Activated CD4-positive, alpha-beta T cell treated with anti-CD3 and anti-CD28 coated beads for 4 hours (primary cell): ENCODE measurements around the gene MYL12A.
A peak's percentile ranks its signal among the peaks of the same experiment; 100 is the strongest.

Experiments
- DNase-seq, 2 donors: peaks; one replicate each; pipeline ENCODE4 v3.0.0-alpha.2; 2020

Gene MYL12A

DNA sequence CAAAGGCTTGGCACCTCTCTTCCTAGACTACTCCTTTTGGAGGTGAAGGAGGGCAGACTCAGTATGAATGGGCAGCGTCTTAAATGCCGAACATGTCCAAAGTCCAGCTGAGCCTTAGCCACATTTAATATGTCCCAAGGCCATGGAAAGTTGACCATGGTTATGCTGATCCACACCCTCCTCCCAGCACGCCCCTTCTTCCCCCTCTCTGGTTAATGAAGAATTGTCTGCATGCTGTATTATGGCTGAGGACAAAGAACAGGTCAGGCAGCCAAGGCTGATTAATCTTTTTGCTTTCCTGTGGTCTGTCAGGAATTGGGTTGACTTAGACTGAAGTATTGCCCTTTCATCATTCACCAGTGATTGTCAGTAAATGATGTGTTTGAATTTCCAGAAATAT lies 22.0 kb upstream of the MYL12A start:
- DNase-seq: no peak

DNA sequence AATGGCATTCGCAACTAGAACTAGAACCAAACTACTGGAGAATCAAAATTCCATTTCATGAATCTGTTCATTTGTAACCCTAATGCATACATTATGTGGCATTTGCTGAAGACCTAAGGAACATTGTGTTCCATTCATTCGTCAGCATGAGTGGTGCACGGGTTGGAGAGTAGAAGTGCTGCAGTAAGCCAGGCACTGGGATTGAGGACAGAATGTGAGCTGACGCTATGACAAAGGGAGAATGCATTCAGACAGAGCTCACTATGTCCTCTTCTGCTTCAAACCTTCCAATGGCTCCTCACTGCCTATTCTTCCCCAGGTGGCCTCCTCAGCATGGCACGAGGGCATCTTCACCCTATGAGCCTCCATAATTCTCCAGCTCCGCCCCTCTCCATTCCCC lies 21.6 kb upstream of the MYL12A start:
- no peak for DNase-seq

DNA sequence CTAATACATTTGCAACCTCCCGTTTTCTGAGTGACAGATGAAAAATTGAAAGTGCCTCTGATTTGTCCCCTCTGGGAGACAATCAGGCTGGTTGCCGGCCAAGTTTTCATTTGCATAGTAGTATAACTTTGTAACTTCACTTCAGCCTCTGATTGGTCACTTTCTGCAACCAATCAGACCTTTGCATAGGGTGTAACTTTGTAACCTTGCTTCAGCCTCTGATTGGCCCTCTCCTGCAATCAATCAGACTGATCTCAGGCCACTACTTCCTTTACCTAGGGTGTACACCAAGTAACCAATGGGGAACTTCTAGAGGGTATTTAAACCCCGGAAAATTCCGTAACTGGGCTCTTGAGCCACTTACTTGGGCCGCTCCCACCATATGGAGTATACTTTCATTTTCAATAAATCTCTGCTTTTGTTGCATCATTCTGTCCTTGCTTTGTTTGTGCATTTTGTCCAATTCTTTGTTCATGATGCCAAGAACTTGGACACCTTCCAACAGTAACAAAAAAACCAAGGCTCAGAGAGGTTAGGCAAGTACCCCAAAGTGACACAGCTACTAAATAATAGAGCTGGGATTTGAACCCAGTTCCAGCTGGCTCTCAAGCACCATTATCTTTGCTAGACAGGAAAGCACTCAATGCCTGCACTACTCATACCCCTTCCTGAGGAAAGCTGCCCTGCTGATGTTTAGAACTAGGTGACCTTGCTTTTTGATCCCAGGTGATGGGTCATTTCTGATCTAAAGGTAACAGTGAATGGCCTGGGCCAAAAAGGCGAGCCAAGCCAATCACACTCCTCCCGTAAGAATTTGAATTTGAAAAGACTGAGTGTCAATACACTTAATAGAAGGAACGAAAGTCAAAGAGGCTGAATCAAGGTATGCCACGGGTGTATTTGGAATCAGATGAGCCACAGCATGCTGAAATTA lies 16.9 kb upstream of the MYL12A start:
- DNase-seq: no peak

DNA sequence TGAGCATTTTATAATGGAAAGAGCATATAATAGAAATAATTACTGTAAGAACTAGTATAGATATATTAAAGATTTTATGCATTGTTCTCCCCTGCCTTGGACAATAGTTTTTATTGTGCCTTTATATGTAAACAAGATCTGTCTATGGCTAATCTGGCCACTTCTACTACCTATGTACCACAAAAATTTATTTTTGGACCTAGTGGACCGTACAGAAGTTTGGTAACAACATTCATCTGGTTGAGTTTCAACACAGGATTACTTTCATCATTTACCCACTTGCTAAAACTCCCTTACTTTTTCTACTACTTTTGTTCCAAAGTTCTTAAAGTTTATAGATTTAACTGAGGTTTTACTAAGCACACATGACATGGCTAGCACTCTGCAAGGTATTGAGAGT lies 14.6 kb upstream of the MYL12A start:
- no peak for DNase-seq

DNA sequence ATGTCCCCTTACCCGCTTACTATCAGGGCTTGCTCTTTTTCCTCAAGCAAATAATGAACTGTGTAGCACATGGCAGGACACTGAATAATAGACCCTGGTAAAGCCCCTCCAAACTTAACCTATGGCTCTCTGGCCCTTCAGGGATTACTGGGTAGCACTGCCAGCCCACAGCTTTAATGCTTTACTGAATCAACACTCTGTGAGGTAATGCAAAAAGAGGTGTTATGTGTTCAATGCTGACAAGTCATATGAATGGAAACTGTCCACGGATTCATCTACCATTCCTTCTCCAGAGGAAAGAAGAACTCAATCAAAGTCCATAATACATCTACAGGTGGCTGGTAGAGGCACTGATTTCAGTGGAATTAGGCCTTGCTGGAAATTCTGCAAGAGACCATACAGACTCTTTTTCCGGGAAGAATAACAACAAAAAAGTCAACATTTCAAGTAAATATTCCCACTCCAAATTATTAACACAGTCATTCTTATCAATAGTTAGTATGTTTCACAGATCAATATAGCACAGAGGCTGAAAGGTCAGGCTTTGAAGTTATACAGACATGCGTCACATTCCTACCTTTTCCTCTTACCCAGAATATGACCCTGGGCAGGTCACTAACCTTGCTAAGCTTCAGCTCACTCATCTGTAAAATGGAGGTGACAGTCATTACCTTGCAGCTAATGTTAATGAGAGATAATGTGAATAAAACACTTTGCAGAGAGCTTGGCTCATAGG lies 14.0 kb upstream of the MYL12A start:
- DNase-seq: no peak

DNA sequence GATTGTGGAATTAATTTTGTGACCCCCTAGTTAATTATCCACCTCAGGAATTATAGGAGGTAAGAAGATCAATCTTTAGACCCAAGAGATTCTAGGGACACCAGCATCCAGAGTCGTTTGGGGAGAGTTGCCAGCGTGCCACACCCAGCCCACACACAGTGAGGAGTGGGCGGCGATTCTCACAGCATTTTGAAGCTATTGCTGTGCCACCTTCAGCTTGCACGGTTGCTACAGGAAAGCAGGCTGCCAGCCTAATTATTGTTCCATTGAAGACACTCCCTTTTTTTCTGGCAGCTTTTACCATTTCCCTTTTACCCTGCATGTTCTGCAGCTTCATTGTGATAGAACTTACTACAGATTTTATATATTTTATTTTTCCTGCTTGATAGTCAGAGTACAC lies 13.1 kb upstream of the MYL12A start:
- DNase-seq: no peak

DNA sequence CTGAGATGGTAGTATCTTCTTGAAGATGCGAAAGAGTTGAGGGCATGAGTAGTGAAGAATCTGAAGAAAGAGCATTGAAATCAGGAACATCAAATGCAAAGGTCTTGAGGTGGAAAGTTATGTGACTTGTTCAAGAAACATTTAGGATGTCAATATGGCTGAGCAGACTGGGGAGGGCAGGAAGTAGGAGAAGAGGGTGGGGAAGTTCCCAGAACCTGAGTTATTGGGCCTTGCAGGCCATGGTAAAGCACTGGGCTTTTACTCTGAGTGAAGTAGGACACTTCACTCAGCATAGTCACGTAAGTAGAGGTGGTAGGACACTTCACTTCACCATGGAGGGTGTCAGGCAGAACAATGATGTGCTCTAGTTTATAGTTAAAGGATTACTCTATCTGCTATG lies 11.8 kb upstream of the MYL12A start:
- DNase-seq: no peak

DNA sequence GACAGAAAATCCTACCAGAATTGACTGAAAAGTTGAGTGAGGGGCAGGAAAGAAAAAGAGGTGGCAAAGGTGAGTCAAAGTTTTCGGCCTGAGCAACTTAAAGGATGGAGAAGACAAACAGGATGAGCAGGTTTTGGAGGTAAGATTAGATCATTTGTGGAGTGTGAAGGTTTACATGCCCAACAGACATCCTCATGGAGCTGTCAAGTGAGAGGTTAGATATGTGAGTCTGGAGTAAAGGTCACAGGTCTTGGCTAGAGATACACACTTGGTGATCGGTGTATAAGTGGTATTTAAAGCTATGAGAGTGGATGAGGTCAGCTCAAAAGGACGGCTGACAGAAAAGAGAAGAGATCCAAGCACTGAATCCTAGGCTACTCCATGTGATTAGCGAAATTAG lies 11.1 kb upstream of the MYL12A start:
- DNase-seq: no peak

DNA sequence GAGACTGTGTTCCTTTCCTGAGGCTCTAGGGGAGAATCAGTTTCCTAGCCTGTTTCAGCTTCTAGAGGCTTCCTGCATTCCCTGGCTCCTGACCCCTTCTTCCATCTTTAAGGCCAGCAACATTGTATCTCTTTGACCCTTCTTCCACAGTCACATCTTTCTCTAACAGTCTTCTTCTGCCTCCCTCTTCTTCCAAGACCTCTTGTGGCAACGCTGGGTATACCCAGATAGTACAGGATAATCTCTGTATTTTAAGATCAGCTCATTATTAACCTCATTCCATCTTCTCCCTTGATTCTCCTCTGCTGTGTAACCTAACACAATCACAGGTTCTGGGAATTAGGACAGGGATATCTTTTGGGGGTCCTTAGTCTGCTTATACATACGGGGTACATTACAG lies 8.9 kb upstream of the MYL12A start:
- no peak for DNase-seq

DNA sequence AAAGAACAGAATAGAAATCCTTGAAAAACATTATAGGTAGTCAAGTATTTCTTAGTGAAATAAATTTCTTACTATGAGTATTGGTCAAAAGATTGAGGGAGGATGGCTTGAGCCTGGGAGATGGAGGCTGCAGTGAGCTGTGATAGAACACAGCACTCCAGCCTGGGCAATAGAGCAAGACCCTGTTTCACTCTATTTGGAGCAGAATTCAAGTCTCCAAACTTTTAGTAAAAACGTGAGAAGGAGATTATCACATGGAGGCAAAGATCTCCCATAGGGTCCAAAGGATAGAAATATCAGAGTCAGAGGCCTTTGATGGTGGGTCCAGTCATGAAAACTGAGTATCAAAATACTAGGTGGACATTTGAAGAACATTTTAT lies 2.4 kb upstream of the MYL12A start:
- no peak for DNase-seq

DNA sequence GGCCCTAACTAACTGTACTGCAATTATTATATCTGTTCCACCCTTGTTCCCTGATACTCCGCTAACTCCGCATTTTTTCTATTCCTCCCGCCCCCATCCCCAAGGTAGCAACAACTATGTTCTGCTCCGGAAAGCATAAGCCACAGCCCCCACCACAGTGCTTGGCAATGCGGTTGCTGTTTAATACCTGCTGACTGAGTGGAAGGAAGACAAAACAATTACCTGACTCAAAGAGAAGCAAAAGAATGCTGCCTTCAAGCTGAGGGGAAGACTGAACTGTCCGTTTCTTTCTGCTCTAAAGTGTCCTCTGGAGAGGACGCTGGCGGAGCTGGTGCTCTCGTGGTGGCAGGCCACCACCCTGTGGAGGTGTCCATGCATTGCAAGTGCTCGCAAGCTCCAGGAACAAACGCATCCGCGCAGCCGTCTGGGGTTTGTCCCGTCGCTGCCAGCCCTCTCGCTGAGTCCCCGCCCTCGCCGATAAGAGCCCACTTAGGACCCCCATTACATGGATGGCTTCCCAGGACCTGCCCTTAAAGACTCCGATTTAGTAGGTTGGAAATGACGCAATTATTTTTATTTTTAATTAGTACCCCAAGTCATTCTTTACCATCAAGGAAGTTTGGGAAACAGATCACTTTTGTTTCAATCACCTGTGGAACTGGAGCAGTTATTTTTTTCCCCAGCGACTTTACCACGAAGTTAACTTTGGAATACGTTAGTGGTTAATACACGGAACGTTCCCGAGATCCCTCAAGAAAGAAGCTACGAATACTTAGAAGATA lies 1.6 kb upstream of the MYL12A start:
- peak; percentile 73 to 76 for DNase-seq

DNA sequence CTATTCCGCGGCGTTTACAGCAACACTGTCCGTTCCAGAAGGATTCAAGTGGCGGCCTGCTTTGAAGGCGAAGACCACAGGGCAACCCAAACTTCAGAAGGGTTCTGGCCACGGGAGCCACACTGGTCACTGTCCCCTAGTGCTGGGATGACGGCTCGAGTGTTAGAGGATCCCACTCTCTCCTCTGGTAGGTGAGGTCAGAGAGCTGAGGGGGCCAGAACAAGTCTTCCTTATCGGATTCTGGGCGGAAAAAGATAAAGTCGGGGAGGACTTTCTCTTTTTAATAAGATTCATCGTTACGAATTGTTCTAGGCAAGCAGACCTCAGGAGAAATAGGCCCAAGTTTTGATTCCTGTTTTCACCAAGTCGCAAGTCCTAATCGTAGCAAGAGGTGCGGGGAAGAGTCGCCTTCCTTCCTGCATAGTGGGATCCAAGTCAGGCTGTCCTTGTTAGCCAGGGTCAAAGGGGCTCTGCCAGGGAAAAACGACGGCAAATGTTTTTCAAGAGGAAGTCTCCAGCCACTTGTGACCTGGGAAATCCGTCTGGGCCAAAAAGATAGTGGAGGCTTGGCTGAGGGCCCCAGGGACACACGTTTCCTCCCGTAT lies 864 bp upstream of the MYL12A start:
- DNase-seq: peak in 1 of 2 donors; percentile 8

DNA sequence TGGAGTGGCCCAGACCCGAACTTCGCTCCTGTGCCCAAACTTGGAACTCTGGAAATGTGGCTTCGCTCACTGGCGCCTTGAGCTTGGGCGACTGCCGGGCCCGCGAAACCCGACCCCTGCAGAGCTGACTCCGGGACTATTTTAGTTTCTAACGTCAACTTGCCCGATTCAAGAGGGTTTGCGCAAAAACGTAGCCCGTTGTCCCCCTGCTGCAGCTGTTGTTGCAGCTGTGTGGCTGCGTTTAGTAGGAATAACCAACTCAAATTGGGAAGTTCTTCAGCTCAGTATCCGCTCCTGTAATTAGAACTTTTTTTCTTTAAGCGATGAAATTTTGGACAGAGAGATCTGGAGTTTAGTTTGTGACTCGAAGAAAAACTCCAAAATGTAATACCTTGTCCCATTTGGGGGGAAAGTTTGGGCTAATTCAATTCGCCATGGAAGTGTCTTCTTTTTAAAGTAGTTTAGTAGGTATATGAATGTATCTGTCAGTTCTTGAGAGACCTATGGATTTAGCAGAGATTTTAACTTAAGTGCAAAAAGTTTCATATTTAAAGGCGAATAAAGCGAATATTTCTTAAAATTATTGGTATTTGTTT lies 559 bp downstream of the MYL12A start:
- peak; percentile 25 to 37 for DNase-seq

DNA sequence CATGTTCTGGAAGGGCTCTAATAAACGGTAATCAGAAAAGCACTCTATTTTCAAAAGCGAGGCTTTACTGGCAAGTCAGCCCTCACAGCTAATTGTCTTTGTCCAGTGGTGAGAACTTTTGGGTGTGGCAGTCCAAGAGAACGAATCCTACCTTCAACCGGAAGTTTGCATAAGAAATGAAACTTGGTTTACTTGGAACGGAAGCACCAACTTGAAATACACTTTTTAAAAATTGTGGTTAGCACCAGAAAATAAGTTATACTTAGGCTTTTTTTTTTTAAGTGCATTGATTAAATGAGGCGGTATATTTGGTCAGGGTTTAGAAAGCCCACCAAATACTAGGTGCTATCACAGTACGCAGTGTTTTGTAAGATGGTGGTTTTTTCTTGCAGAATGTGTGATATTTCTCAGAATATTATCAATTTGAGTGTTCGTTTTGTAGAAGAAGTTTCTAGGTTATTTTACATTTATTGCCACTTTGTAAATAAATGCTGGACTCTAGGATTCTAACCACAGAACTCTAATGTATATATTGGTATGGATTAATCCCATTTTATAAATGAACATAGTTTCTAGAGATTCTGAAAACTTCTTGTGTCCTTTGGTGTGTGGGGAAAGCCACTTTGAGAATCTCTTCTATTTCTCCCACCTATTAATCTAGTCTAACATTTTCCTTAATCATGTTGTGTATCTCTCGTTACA lies 1.2 kb downstream of the MYL12A start:
- DNase-seq: peak in 1 of 2 donors; percentile 14

DNA sequence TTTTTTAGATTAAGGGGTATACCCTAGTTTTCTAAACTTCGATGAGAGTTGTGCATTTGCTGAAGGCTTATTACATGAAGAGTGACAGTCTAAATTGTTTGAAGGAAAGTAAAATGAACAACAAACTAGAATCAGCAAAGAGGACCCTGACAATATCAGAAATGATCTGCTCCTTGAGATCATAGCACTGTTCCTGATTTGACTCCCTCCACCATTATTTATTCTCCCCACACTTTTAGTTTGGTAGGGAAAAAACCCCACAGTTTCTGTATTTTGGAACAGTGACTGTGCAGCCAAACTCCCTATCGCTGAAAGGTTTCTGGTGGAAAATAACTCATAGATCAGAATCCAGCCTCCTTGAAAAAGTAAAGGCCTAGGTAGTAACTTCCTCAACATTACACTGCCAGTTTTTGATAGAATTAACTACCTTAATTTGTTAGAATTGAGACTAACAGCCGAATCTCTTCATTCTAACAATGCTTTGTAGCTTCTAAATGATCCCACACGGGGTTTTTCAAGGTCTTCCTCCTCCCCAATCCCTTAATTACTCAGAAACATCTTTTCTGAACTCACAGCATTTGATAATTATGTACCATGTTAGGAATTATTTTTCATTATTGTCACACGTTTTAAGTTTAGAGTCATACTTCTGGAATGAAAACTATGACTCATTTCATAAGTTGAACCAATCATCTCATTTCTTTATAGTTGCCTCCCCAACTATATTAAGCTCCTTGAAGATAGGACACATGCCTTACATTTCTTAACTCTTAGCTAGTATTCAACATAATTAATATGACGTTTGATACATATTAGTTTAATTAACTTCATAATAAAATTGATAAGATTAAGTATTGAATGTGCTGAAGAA lies 2.9 kb downstream of the MYL12A start:
- no peak for DNase-seq

DNA sequence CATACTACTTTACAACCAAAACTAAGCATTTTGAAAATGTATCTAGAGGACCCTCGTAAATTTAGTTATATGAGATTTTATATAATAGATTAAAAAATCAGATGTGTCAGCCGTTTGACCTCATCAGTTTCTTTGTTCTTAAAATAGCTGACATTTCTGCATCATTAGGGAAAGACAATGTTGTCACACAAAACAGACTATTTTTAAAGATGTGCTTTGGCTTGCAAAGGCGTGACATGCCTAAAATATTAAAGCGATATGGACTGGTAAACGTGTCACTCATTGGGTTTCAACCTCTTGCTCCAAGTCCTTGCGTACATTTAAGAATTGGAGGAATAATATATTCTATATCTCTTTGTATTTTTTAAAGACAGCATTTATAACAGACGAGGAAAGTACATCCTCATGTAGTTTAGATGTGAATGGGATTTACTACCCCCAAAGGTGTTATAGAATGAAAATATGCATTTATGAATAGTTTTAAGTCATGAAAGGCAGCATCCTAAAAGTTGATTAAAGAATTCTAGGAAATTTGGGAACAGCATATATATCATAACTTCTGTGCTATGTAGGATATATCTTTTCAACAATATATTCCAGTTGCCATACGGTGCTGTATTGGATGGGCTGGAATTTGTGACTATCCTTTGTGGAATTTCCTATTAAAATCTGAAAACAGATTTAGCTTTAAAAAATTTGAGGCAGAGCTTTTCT lies 3.8 kb downstream of the MYL12A start:
- DNase-seq: no peak

DNA sequence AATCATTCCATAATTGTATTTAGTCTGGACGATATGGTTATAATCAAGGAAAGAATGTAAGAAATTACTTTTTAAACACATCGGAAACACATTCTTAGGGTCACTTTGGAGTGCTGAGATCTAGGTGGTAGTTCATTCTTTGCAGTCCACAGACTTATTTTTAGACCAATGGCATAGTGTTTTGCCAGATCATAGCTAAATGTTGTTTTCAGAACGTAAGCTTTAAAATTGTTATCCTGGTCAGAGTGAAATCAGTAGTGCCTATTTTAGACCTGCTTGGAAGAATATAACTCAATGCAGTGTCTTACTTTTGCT lies 4.3 kb downstream of the MYL12A start:
- no peak for DNase-seq

DNA sequence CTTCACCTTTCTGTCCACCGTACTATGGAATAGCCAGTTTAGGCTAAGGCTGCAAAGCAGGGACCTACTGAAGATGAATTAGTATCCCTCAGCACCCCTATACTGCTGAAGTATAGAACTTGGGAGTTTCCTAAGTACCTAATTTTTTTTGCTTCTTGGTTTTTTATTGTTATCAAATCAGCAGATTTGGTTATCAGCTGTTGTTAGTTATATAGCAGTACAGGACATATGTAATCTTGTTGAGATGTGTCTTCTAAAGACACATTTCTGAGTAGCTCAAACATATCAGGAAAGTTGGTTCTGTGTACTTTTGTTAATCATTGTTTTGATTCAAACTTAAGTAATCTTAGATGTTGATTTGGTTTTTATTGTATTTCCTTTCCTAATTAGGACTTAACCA lies 5.2 kb downstream of the MYL12A start:
- no peak for DNase-seq

DNA sequence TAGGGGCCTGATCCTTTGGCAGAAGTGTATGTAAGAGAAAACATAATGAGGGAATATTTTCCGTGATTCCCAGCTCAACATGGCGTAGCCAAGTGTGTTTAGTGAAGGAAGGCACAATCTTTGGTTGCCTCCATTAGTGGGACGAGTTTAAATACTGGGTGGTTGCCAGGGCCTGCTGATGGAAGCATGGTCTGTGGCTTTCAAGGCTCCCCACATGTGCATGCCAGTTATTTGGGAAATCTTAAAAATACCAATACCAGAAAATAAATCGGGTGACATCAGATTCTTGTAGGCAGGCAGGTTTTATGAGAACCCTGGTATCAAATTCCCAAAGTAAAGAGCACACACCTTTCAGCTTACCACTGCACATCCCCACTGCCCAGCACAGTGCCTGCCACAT lies 7.1 kb downstream of the MYL12A start:
- DNase-seq: no peak

DNA sequence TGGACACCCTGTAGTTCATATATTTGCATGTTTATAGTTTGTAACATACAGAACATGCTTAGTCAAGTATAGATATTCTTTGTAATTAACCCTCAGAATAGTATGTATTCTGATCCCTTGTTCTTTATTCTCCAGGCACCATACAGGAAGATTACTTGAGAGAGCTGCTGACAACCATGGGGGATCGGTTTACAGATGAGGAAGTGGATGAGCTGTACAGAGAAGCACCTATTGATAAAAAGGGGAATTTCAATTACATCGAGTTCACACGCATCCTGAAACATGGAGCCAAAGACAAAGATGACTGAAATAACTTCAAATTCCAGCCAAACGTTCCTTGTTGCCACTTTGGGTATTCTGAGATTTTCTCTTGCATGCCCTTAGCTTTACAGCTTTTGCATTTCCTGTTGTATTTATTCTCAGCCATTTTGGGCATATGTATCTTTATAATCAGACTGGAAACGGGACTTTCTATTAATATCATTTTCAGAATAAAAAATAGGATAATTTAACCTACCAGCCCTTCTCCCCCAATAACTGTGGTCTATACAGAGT lies 8.1 kb downstream of the MYL12A start:
- DNase-seq: no peak
